Pons (tissue), 1 donor: ENCODE data around the gene SLC5A3.
A peak's percentile ranks its signal among the peaks of the same experiment; 100 is the strongest.

Experiments
- DNase-seq: peaks from one replicate; pipeline ENCODE4 v3.0.0-alpha.2; 2016; ENCODE audit warnings: low spot score

Gene SLC5A3

GRCh38 chr21:34073032-34073748, at the start of gene SLC5A3, which contains the start of gene MRPS6:
TSS of gene SLC5A3 (plus strand) at chr21:34073578. CDS start at chr21:34095199, 21,621 bp downstream.
TSS of gene MRPS6 (plus strand) at chr21:34073578. CDS start at chr21:34073701, 123 bp downstream.
- peak; percentile 57 for DNase-seq

- no peak for DNase-seq
Observed at GRCh38 chr21:34023691-34024373, 49.5 kb upstream of the SLC5A3 start.

GRCh38 chr21:34024374-34024693, 49.0 kb upstream of the SLC5A3 start:
- DNase-seq = no peak

- no peak for DNase-seq
Observed at GRCh38 chr21:34027721-34028461, 45.5 kb upstream of the SLC5A3 start.

- peak; percentile 34 for DNase-seq
Observed at GRCh38 chr21:34029743-34030528, 43.4 kb upstream of the SLC5A3 start.

- no peak for DNase-seq
Observed at GRCh38 chr21:34031835-34032370, 41.5 kb upstream of the SLC5A3 start.

- no peak for DNase-seq
Observed at GRCh38 chr21:34034369-34035014, 38.9 kb upstream of the SLC5A3 start.

GRCh38 chr21:34035619-34036354, 37.6 kb upstream of the SLC5A3 start:
- no peak for DNase-seq

GRCh38 chr21:34037009-34037795, 36.2 kb upstream of the SLC5A3 start:
- DNase-seq = no peak

GRCh38 chr21:34039678-34040382, 33.5 kb upstream of the SLC5A3 start:
- DNase-seq = no peak

GRCh38 chr21:34042735-34043134, 30.6 kb upstream of the SLC5A3 start:
- DNase-seq = no peak

- no peak for DNase-seq
Observed at GRCh38 chr21:34043333-34043732, 30.0 kb upstream of the SLC5A3 start.

GRCh38 chr21:34046917-34047316, 26.5 kb upstream of the SLC5A3 start:
- DNase-seq = no peak

GRCh38 chr21:34047835-34048234, 25.5 kb upstream of the SLC5A3 start:
- DNase-seq = no peak

- no peak for DNase-seq
Observed at GRCh38 chr21:34052171-34052570, 21.2 kb upstream of the SLC5A3 start.

- DNase-seq = no peak
Observed at GRCh38 chr21:34054259-34054658, 19.1 kb upstream of the SLC5A3 start.

GRCh38 chr21:34055615-34056014, 17.8 kb upstream of the SLC5A3 start:
- DNase-seq = no peak

GRCh38 chr21:34061983-34062382, 11.4 kb upstream of the SLC5A3 start:
- DNase-seq = no peak

GRCh38 chr21:34065027-34065426, 8.4 kb upstream of the SLC5A3 start:
- no peak for DNase-seq
